C4-2B (cell line): Measurements from ENCODE around the gene LLGL1.

Experiments used
- CTCF ChIP-seq: fragments of 450-650 bp; conservative IDR thresholded peaks from 2 replicates; pipeline ENCODE4 v1.5.1; 2017; ENCODE audit warnings: mild to moderate bottlenecking
- ZFX ChIP-seq: fragments of 450-650 bp; IDR thresholded peaks from 2 replicates; pipeline ENCODE4 v1.6.1; 2017

GRCh38 chr17:18280249-18280648 lies 54.8 kb downstream of the LLGL1 start:
- no peak for TF ChIP-seq CTCF
- no peak for TF ChIP-seq ZFX
